B cell (primary cell): ENCODE data around the gene B4GALNT1. TPM values are rescaled to one million over a fixed set of nuclear protein-coding genes. Genes with fewer than 3 reads are reported as not detected.

Experiments
- ATAC-seq: fragments of 200-7000 bp; cut with Tn5 transposase; one replicate; pipeline ENCODE4 v1.10.0; 2021; ENCODE audit warnings: low read depth, mild to moderate bottlenecking, moderate number of reproducible peaks, moderate library complexity
- CTCF ChIA-PET: fragments of 350-600 bp; sonication (Branson Sonifier 250); formaldehyde crosslinking; loops from one replicate; lab custom pipeline; 2021; ENCODE audit warnings: antibody characterized with exemption, inconsistent platforms; lab: Charles Lee
- POLR2A ChIA-PET: fragments of 350-600 bp; sonication (Branson Sonifier 250); formaldehyde crosslinking; loops from one replicate; lab custom pipeline; 2021; ENCODE audit warnings: antibody characterized with exemption; lab: Charles Lee
- DNase-seq: peaks from one replicate; pipeline ENCODE4 v3.0.0; 2013
- H2AFZ ChIP-seq: 2 replicates; pipeline ENCODE4 v1.6.1; 2012; ENCODE audit warnings: mild to moderate bottlenecking, low read depth, low read length; ENCODE audit not compliant: insufficient read depth, poor library complexity, severe bottlenecking
- H3K27ac ChIP-seq, 2 donors: 1 replicate in 1 of 2; 2 replicates in 1 of 2; pipeline ENCODE4 v1.5.1; 2012 to 2013; ENCODE audit warnings: low read length in 2 of 2, mild to moderate bottlenecking in 2 of 2, moderate library complexity in 1 of 2
- H3K27me3 ChIP-seq, 4 experiments: fragments of 200-600 bp in 1 of 4; sonication (generic) in 1 of 4; replicated peaks in 1 of 4; 1 replicate in 2 of 4; 2 replicates in 2 of 4; pipeline versions ENCODE4 v1.6.1 to v1.7.0; 2013 to 2016; ENCODE audit warnings: low read length in 3 of 4, mild to moderate bottlenecking in 2 of 4, mixed read lengths in 1 of 4, moderate library complexity in 1 of 4; ENCODE audit not compliant: insufficient read depth in 4 of 4, control insufficient read depth in 3 of 4; ENCODE audit errors: control extremely low read depth in 1 of 4
- H3K36me3 ChIP-seq, 2 experiments: replicated peaks in 1 of 2; 1 replicate in 1 of 2; 2 replicates in 1 of 2; pipeline versions ENCODE4 v1.6.1 to v1.7.1; 2013; ENCODE audit warnings: low read length in 1 of 2; ENCODE audit not compliant: insufficient read depth in 2 of 2, control insufficient read depth in 1 of 2; ENCODE audit errors: control extremely low read depth in 1 of 2, extremely low read depth in 1 of 2
- H3K4me1 ChIP-seq, 2 donors: fragments of 200-600 bp in 1 of 2; sonication (generic) in 1 of 2; 1 replicate in 1 of 2; 2 replicates in 1 of 2; pipeline versions ENCODE4 v1.5.1 to v1.6.1; 2013 to 2017; ENCODE audit warnings: low read length in 2 of 2; ENCODE audit not compliant: control insufficient read depth in 2 of 2, insufficient read depth in 2 of 2
- H3K4me2 ChIP-seq: replicated peaks from 2 replicates; pipeline ENCODE3; 2012; ENCODE audit warnings: mild to moderate bottlenecking, low read depth, low read length; ENCODE audit not compliant: poor library complexity, severe bottlenecking
- H3K4me3 ChIP-seq, 5 experiments: fragments of 200-600 bp in 1 of 5; sonication (generic) in 1 of 5; 1 replicate in 3 of 5; 2 replicates in 2 of 5; pipeline versions ENCODE4 v1.5.1 to v1.7.0; 2011 to 2016; ENCODE audit warnings: low read length in 4 of 5, mild to moderate bottlenecking in 4 of 5, low read depth in 2 of 5, control low read depth in 1 of 5, moderate library complexity in 1 of 5; ENCODE audit not compliant: insufficient read depth in 1 of 5; ENCODE audit errors: control extremely low read depth in 1 of 5, extremely low read depth in 1 of 5
- H3K79me2 ChIP-seq: fragments of 200-600 bp; sonication (generic); one replicate; pipeline ENCODE4 v1.6.0; 2016; ENCODE audit warnings: low read length; ENCODE audit not compliant: control insufficient read depth, insufficient read depth
- H3K9ac ChIP-seq: fragments of 200-600 bp; sonication (generic); 2 replicates; pipeline ENCODE4 v1.6.1; 2017; ENCODE audit warnings: mild to moderate bottlenecking, low read length, moderate library complexity
- H3K9me3 ChIP-seq, 3 donors: one replicate each; pipeline versions ENCODE4 v1.6.1 to v1.7.1; 2013; ENCODE audit warnings: low read length in 2 of 3; ENCODE audit not compliant: control insufficient read depth in 2 of 3, insufficient read depth in 1 of 3; ENCODE audit errors: control extremely low read depth in 1 of 3
- H4K20me1 ChIP-seq: 2 replicates; pipeline ENCODE4 v1.6.0; 2012; ENCODE audit warnings: mild to moderate bottlenecking, low read length; ENCODE audit not compliant: insufficient read depth, control insufficient read depth, poor library complexity, severe bottlenecking
- H3K27ac Mint-ChIP-seq: one replicate; pipeline ENCODE4 v1.8.0; 2021; ENCODE audit warnings: mixed read lengths
- H3K27me3 Mint-ChIP-seq: one replicate; pipeline ENCODE4 v1.8.0; 2021; ENCODE audit warnings: mixed read lengths
- H3K4me1 Mint-ChIP-seq: one replicate; pipeline ENCODE4 v1.8.0; 2021; ENCODE audit warnings: mixed read lengths
- H3K4me3 Mint-ChIP-seq: one replicate; pipeline ENCODE4 v1.8.0; 2021; ENCODE audit warnings: mixed read lengths
- H3K9me3 Mint-ChIP-seq: one replicate; pipeline ENCODE4 v1.8.0; 2022; ENCODE audit warnings: mixed read lengths; ENCODE audit not compliant: insufficient read depth
- EZH2 ChIP-seq: IDR thresholded peaks from 2 replicates; pipeline ENCODE4 v1.6.1; 2012; ENCODE audit warnings: borderline replicate concordance, low read depth, mild to moderate bottlenecking, moderate library complexity, low read length; ENCODE audit not compliant: insufficient read depth, poor library complexity, severe bottlenecking
- WGBS: methylation state at CpG from one replicate; pipeline ENCODE4 v1.1.5; 2013; ENCODE audit warnings: missing lambda C conversion rate; ENCODE audit not compliant: insufficient coverage; 5-methylcytosine and 5-hydroxymethylcytosine counted together
- intact Hi-C: fragments of 100-400 bp; cut with micrococcal nuclease; formaldehyde crosslinking; loops from one replicate; pipeline ENCODE4 v1.10.0; 2022
- polyA plus RNA-seq: library from polyadenylated mRNA; depleted of rRNA; stranded (reverse); fragments of >200 nt; gene quantifications from 2 replicates; pipeline ENCODE4 v1.2.3, GENCODE V29; 2012
- total RNA-seq, 2 donors: library from RNA; stranded (reverse); fragments of 120-200 nt in 1 of 2; gene quantifications; 1 replicate in 1 of 2; 2 replicates in 1 of 2; pipeline versions ENCODE4 v1.2.3 to v1.2.4, GENCODE V29; 2013 to 2022
- TF ChIP-seq, protein P1 (sequence below): fragments of 200-600 bp; IDR thresholded peaks from one replicate; pipeline ENCODE4 v1.8.0; 2022; ENCODE audit warnings: antibody characterized with exemption, mild to moderate bottlenecking

Gene B4GALNT1
- total and polyA plus RNA-seq, 2 donors (not counting 1 experiment from before 2014, with no cell fraction given): 0.04 to 0.22 TPM

DNA sequence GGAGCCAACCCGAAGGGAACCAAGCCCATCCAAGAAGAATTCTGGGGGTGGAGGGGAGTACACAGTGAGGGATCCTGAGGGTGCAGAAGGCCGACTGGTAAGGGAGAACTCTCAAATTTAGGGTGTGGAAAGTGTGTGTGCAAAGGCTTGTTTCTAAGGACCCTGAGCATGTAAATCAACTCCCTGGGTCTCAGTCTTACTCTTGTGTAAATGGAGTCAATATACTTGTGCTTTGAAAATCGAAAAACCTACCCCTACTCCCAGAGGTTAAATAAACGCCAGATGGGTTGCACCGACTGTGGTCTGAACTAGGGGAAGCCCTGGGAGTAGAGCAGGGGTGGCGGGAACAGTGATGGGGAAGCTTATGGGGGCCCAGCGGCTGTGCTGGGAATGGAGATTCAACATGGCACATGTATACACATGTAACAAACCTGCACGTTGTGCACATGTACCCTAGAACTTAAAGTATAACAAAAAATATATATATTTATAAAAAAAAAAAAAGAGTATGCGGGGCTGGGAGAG lies 6.0 kb downstream of the B4GALNT1 start:
- Histone ChIP-seq H3K36me3 (no peaks in the 10 kb centered on the region), H3K4me1 (peaks cover 13 to 37% of the 10 kb centered on the region in 2 donors), H3K79me2 (no peaks in the 10 kb centered on the region), H2AFZ (no peak overlapping the region), H3K27me3 (peaks cover 0 to 97% (median 76%) of the 10 kb centered on the region in 4 experiments), H3K4me3 (no peak overlapping the region), H3K4me2 (peak overlapping the region; percentile 74), H3K27ac (no peak overlapping the region), H3K9ac (no peak overlapping the region), H4K20me1 (no peaks in the 10 kb centered on the region), H3K9me3 (peaks cover 0 to 8% (median 0%) of the 10 kb centered on the region in 3 donors)
- Mint-ChIP-seq H3K27me3 (peaks cover 86% of the 10 kb centered on the region), H3K4me1 (peaks cover 20% of the 10 kb centered on the region), H3K9me3 (no peaks in the 10 kb centered on the region), H3K4me3 (peak overlapping the region; percentile 40), H3K27ac (no peak overlapping the region)
- ChIA-PET CTCF (interaction anchor here (0.6 to 2.3 kb wide), 2 partner anchors 11 to 43 kb away, joined by 3 to 12 read pairs; no protein-coding TSS in a partner anchor), POLR2A (interaction anchor here (0.9 kb wide), 1 partner anchor 168 kb away, joined by 3 read pairs; the partner anchor contains the start of gene GLI1)
- intact Hi-C loops: no loop called here
- DNase-seq (peak; percentile 9), ATAC-seq (no peak)
- TF ChIP-seq EZH2: no peak
- TF ChIP-seq, protein P1, sequence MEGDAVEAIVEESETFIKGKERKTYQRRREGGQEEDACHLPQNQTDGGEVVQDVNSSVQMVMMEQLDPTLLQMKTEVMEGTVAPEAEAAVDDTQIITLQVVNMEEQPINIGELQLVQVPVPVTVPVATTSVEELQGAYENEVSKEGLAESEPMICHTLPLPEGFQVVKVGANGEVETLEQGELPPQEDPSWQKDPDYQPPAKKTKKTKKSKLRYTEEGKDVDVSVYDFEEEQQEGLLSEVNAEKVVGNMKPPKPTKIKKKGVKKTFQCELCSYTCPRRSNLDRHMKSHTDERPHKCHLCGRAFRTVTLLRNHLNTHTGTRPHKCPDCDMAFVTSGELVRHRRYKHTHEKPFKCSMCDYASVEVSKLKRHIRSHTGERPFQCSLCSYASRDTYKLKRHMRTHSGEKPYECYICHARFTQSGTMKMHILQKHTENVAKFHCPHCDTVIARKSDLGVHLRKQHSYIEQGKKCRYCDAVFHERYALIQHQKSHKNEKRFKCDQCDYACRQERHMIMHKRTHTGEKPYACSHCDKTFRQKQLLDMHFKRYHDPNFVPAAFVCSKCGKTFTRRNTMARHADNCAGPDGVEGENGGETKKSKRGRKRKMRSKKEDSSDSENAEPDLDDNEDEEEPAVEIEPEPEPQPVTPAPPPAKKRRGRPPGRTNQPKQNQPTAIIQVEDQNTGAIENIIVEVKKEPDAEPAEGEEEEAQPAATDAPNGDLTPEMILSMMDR: no peak
- WGBS: 23% methylated on average over 3 of the region's 9 CpGs
